Kidney epithelial cell (primary cell): ENCODE results near the gene APCDD1. TPM values are rescaled to one million over a fixed set of nuclear protein-coding genes. Genes with fewer than 3 reads are reported as not detected.

ENCODE experiments used
- DNase-seq: peaks from one replicate; pipeline ENCODE4 v3.0.0-alpha.2; 2010; ENCODE audit warnings: low read depth
- H3K27me3 ChIP-seq: 2 replicates; pipeline ENCODE4 v1.6.0; 2011; ENCODE audit warnings: low read length; ENCODE audit not compliant: control insufficient read depth, insufficient read depth
- H3K36me3 ChIP-seq: 2 replicates; pipeline ENCODE4 v1.5.1; 2011; ENCODE audit warnings: low read length; ENCODE audit not compliant: control insufficient read depth, insufficient read depth
- H3K4me3 ChIP-seq: 2 replicates; pipeline ENCODE4 v1.5.1; 2011; ENCODE audit warnings: low read depth, mild to moderate bottlenecking, control low read depth, low read length
- total RNA-seq: library from RNA; depleted of rRNA; stranded (reverse); fragments of >200 nt; gene quantifications from 2 replicates; pipeline ENCODE4 v1.2.3, GENCODE V29; 2015
- TF ChIP-seq, protein P1 (sequence below): IDR thresholded peaks from 2 replicates; pipeline ENCODE4 v1.5.1; 2011; ENCODE audit warnings: mild to moderate bottlenecking, moderate library complexity, low read length, control low read depth, inconsistent platforms; ENCODE audit not compliant: insufficient read depth, poor library complexity, severe bottlenecking

APCDD1 gene
- total RNA-seq, 1 donor from 2014 or later: 0.71 TPM

DNA sequence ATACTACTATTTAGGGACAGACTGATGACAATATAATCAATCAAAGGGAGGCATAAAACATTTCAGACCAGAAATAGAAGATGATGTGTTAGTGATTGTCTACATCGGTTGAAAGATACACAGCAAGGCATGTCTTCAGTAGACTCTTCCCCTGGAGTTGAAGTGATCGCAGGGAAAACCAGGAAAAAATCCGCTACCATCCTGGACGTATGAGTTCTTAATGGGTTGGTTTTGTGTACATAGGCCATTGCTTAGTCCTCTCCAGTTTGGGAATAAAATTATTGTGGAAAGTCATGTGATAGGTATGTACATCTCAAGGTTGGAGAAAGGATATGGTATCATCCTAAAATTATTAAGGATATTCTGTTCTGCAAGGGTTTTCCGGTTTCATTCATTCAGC, 4.3 kb downstream of the APCDD1 start:
- Histone ChIP-seq H3K27me3 (peaks cover 26% of the 10 kb centered on the region), H3K4me3 (no peak overlapping the region), H3K36me3 (no peaks in the 10 kb centered on the region)
- no peak for DNase-seq
- TF ChIP-seq, protein P1, sequence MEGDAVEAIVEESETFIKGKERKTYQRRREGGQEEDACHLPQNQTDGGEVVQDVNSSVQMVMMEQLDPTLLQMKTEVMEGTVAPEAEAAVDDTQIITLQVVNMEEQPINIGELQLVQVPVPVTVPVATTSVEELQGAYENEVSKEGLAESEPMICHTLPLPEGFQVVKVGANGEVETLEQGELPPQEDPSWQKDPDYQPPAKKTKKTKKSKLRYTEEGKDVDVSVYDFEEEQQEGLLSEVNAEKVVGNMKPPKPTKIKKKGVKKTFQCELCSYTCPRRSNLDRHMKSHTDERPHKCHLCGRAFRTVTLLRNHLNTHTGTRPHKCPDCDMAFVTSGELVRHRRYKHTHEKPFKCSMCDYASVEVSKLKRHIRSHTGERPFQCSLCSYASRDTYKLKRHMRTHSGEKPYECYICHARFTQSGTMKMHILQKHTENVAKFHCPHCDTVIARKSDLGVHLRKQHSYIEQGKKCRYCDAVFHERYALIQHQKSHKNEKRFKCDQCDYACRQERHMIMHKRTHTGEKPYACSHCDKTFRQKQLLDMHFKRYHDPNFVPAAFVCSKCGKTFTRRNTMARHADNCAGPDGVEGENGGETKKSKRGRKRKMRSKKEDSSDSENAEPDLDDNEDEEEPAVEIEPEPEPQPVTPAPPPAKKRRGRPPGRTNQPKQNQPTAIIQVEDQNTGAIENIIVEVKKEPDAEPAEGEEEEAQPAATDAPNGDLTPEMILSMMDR: no peak

DNA sequence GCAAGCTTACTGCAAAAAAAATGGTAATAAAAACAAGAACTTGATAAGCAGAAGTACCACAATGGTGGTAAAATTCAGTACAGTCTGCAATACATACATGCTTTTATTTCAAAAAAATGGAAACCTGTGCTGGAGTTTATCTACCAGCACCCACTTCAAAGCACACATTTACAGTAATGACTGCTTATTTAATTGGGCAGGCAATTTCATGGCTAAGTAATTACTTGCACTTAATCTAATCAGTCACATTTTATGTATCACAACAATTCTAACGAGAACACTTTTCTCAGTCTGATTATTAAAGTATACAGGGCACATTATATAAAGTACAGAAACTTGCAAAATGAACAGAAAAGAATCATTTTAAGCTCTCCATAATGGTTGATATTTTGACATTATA, 5.2 kb downstream of the APCDD1 start:
- TF ChIP-seq, protein P1: no peak
- DNase-seq: no peak
- H3K36me3 ChIP-seq: no peaks in the 10 kb centered on the region
- H3K4me3 ChIP-seq: no peak overlapping the region
- H3K27me3 ChIP-seq: peaks cover 20% of the 10 kb centered on the region

DNA sequence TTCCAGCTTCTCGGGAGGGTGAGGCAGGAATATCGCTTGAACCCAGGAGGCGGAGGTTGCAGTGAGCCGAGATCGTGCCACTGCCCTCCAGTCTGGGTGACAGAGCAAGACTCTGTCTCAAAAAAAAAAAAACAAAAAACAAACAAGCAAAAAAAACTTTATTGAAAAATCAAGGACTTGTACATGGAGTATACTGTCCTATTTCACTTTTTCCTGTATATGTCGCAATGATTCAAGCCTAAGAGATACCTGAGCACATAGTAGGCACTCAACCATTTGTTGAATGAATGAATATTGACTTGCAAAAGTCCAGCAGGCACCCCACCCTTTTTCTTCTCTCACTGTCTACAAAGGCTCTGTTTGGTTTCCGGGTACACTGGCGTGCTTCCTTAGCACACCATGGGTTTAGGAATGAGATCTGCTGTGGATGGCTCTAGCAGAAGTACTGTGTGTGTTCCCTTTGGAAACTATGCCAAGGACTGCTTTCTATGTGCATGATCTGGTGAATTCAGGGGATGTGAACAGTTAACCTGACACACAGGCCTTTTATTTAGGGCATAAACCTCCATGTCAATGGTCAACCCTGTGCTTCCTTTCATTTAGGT, 6.1 kb downstream of the APCDD1 start:
- DNase-seq: no peak
- peaks cover 12% of the 10 kb centered on the region for H3K27me3 ChIP-seq

DNA sequence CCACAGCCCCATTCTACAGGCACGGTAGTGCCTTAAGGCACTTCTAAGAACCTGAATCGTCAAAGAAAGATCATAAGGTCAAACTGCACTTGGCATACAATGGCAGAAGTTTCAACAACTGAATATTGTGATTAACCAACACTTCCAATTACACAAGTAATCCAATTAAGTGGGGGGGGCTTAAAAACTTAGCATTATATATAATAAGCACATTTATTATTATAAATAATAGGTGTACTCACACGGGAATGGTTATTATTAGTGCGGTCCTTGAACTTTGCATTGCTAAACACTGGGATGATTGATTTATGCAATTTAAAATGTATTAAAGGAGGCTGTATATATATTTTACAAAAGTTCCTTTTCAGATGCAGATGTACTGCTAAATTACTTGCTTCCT, 7.6 kb downstream of the APCDD1 start:
- DNase-seq: no peak
- Histone ChIP-seq H3K27me3 (peaks cover 2% of the 10 kb centered on the region), H3K36me3 (no peaks in the 10 kb centered on the region), H3K4me3 (no peak overlapping the region)
- TF ChIP-seq, protein P1: no peak

More for the DNA sequence above, 6.1 kb downstream of the APCDD1 start:
- TF ChIP-seq, protein P1: no peak
- H3K36me3 ChIP-seq: no peaks in the 10 kb centered on the region
- no peak overlapping the region for H3K4me3 ChIP-seq

DNA sequence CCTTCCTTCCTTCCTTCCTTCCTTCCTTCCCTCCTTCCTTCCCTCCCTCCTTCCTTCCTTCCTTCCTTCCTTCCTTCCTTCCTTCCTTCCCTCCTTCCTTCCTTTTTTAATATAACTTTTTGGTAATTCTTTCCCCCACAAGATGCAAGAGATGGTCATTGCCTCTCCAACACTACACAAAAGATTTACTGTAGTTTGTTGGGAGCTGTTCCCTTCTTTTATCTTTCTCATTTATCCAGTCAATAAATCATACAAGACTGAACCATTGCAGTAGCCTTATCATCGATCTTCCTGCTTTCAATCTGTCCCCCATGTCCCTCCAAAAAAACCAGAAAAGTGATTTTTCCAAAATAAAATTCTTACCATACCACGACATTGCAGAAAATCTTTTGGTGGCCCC, 8.2 kb downstream of the APCDD1 start:
- no peaks in the 10 kb centered on the region for H3K36me3 ChIP-seq
- H3K27me3 ChIP-seq: peaks cover 2% of the 10 kb centered on the region
- no peak for DNase-seq
- TF ChIP-seq, protein P1: no peak
- no peak overlapping the region for H3K4me3 ChIP-seq

DNA sequence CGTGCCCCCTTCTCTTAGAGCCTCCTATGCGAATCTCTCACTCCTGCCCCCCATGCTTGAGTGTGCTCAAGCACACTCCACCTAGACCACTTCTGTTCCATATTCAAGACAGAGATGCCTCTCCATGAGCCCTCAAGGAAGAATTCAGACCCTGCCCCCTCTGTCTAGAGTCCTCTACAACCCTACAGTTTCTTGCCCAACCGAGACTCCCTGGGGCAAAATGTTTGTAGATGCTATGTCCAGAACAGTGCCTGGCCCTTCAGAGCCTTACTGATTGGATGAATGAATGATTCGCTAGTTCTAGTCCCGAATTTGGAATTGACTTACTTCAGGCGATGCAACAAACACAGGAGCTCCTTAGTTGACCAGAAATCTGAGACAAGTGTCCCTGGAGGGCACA, 8.7 kb downstream of the APCDD1 start:
- H3K36me3 ChIP-seq: no peaks in the 10 kb centered on the region
- no peak for DNase-seq
- peaks cover 4% of the 10 kb centered on the region for H3K27me3 ChIP-seq
- H3K4me3 ChIP-seq: no peak overlapping the region
- TF ChIP-seq, protein P1: no peak
